Measurements from ENCODE around the gene SLC25A33. TPM values are rescaled to one million over a fixed set of nuclear protein-coding genes. Genes with fewer than 3 reads are reported as not detected.
A peak's percentile ranks its signal among the peaks of the same experiment; 100 is the strongest.

SLC25A33 gene
- total RNA-seq, 1 experiment from 2014 or later = 11.8 TPM

DNA sequence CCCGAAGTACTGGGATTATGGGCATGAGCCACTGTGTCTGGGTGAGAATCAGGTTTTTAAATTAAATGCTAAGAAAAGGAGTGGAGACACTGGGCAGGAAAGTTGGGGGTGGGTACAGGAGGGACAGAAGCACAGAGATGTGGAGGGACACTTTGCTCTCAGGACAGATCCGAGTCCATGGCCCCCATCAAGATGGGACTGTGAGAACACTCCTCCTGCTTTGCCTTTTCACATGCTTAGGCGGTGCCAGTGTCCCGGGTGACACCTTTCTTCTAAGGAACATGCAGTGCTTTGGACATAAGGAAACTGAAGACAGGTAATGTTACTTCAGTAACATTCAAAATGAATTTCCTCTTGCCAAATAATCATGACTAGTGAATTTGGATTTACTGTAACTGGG lies 16.7 kb downstream of the SLC25A33 start:
- no peak for TF ChIP-seq CTCF (conservative IDR thresholded peaks at IDR 0.05; ENCODE audit: low read depth, low read length)
- TF ChIP-seq EZH2phosphoT487 (IDR thresholded peaks at IDR 0.05; ENCODE audit: borderline replicate concordance, low read length) = no peak
- no peak for TF ChIP-seq EZH2 (IDR thresholded peaks at IDR 0.05; ENCODE audit: low read length, unreplicated experiment)
- Histone ChIP-seq H3K4me2 (ENCODE audit: low read length) (peak overlapping the region; percentile 61), H3K4me3 (ENCODE audit: low read length) (no peak overlapping the region), H2AFZ (ENCODE audit: low read length) (no peak overlapping the region), H3K27ac (ENCODE audit: low read length) (no peak overlapping the region), H3K27me3 (ENCODE audit: low read length) (no peaks in the 10 kb centered on the region), H3K79me2 (ENCODE audit: low read length) (peaks cover 26% of the 10 kb centered on the region), H3K9me3 (ENCODE audit: low read length) (no peaks in the 10 kb centered on the region), H3K9me2 (replicated peaks; ENCODE audit: low read length) (no peaks in the 10 kb centered on the region), H4K20me1 (ENCODE audit: low read length) (peaks cover 6% of the 10 kb centered on the region; the same call in 1 of the 2 replicates), H3F3A (ENCODE audit: low read length, unreplicated experiment) (no peaks in the 10 kb centered on the region), H3K9ac (ENCODE audit: low read length) (no peak overlapping the region), H3K36me3 (ENCODE audit: low read depth, low read length) (peaks cover 18% of the 10 kb centered on the region), H3K4me1 (ENCODE audit: insufficient read depth, low read length) (peaks cover 17% of the 10 kb centered on the region)
- intact Hi-C loops (cut with micrococcal nuclease) = loop anchor here (2.0 kb wide), 1 partner anchor 15 kb away; no protein-coding TSS in a partner anchor
- ChIA-PET CTCF (interaction anchor here (0.7 kb wide), 1 partner anchor 56 kb away, joined by 4 read pairs; no protein-coding TSS in a partner anchor), POLR2A (ENCODE audit: unreplicated experiment) (no interaction called here)
- BruUV-seq (replicated peaks) = no TSS peak
- ATAC-seq (no peak), DNase-seq (no peak)

DNA sequence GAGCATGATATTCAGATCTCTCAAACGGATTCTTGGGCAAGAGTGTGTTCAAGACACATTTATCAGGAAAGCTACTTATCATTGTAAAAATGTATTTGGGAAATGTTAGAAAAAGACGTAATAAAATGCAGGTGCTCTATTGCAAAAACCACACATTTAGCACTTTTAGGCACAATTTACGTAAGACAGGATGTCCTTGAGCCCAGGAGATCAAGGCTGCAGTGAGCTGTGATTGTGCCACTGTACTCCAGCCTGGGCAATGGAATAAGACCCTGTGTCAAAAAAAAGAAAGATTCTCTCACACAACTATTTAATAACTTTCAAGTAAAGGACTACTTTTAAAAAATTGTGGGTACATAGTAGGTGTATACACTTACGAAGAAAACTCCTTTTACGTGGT lies 18.4 kb downstream of the SLC25A33 start:
- Histone ChIP-seq H3K36me3 (ENCODE audit: low read depth, low read length) (peaks cover 18% of the 10 kb centered on the region), H3K4me3 (ENCODE audit: low read length) (no peak overlapping the region), H3K9me3 (ENCODE audit: low read length) (no peaks in the 10 kb centered on the region), H3K9me2 (replicated peaks; ENCODE audit: low read length) (no peaks in the 10 kb centered on the region), H3K4me1 (ENCODE audit: insufficient read depth, low read length) (peaks cover 27% of the 10 kb centered on the region), H3K27ac (ENCODE audit: low read length) (no peak overlapping the region), H3K79me2 (ENCODE audit: low read length) (peaks cover 10% of the 10 kb centered on the region; the same call in 1 of the 2 replicates), H2AFZ (ENCODE audit: low read length) (no peak overlapping the region), H3F3A (ENCODE audit: low read length, unreplicated experiment) (no peaks in the 10 kb centered on the region), H3K27me3 (ENCODE audit: low read length) (no peaks in the 10 kb centered on the region), H3K9ac (ENCODE audit: low read length) (no peak overlapping the region), H3K4me2 (ENCODE audit: low read length) (no peak overlapping the region), H4K20me1 (ENCODE audit: low read length) (peaks cover 10% of the 10 kb centered on the region; the same call in 1 of the 2 replicates)
- no peak for DNase-seq
- no peak for ATAC-seq
- TF ChIP-seq EZH2phosphoT487 (IDR thresholded peaks at IDR 0.05; ENCODE audit: borderline replicate concordance, low read length) (no peak), EZH2 (IDR thresholded peaks at IDR 0.05; ENCODE audit: low read length, unreplicated experiment) (no peak), CTCF (conservative IDR thresholded peaks at IDR 0.05; ENCODE audit: low read depth, low read length) (no peak)
- BruUV-seq (replicated peaks) = no TSS peak
- CTCF ChIA-PET = no interaction called here
- intact Hi-C loops (cut with micrococcal nuclease) = no loop called here
- POLR2A ChIA-PET (ENCODE audit: unreplicated experiment) = no interaction called here

GRCh38 chr1:9558271-9558945 lies 19.1 kb downstream of the SLC25A33 start:
- no peak overlapping the region for H3K4me2 ChIP-seq (ENCODE audit: low read length)
- intact Hi-C loops (cut with micrococcal nuclease) = no loop called here
- H3K27me3 ChIP-seq (ENCODE audit: low read length) = no peaks in the 10 kb centered on the region
- ChIA-PET POLR2A (ENCODE audit: unreplicated experiment) (no interaction called here), CTCF (no interaction called here)
- H3K4me3 ChIP-seq (ENCODE audit: low read length) = no peak overlapping the region
- peaks cover 10% of the 10 kb centered on the region; the same call in 1 of the 2 replicates for H4K20me1 ChIP-seq (ENCODE audit: low read length)
- H3K9me2 ChIP-seq (replicated peaks; ENCODE audit: low read length) = no peaks in the 10 kb centered on the region
- no peaks in the 10 kb centered on the region for H3F3A ChIP-seq (ENCODE audit: low read length, unreplicated experiment)
- peaks cover 10% of the 10 kb centered on the region; the same call in 1 of the 2 replicates for H3K79me2 ChIP-seq (ENCODE audit: low read length)
- no peak overlapping the region for H3K27ac ChIP-seq (ENCODE audit: low read length)
- H3K9ac ChIP-seq (ENCODE audit: low read length) = no peak overlapping the region
- BruUV-seq (replicated peaks) = no TSS peak
- ATAC-seq (no peak), DNase-seq (no peak)
- H2AFZ ChIP-seq (ENCODE audit: low read length) = no peak overlapping the region
- peaks cover 27% of the 10 kb centered on the region for H3K4me1 ChIP-seq (ENCODE audit: insufficient read depth, low read length)
- H3K36me3 ChIP-seq (ENCODE audit: low read depth, low read length) = peaks cover 18% of the 10 kb centered on the region
- TF ChIP-seq EZH2 (IDR thresholded peaks at IDR 0.05; ENCODE audit: low read length, unreplicated experiment) = no peak
- no peak for TF ChIP-seq EZH2phosphoT487 (IDR thresholded peaks at IDR 0.05; ENCODE audit: borderline replicate concordance, low read length)
- TF ChIP-seq CTCF (conservative IDR thresholded peaks at IDR 0.05; ENCODE audit: low read depth, low read length) = no peak
- no peaks in the 10 kb centered on the region for H3K9me3 ChIP-seq (ENCODE audit: low read length)

All from PC-3 (cell line).